Stimulated activated CD8-positive, alpha-beta memory T cell treated with anti-CD3 and anti-CD28 coated beads, Interleukin-12 subunit alpha, Interleukin-12 subunit beta, amount 100 ng/mL, for 24 hours (primary cell): ENCODE measurements around the gene SLC6A17.

ENCODE experiments used
- DNase-seq: peaks from one replicate; pipeline ENCODE4 v3.0.0-alpha.2; 2020; ENCODE audit errors: extremely low read depth

SLC6A17 gene

GRCh38 chr1:110240476-110241210 lies 90.3 kb downstream of the SLC6A17 start:
- no peak for DNase-seq

- no peak for DNase-seq
Observed at GRCh38 chr1:110241516-110241915, 91.2 kb downstream of the SLC6A17 start.

GRCh38 chr1:110242062-110242461 lies 91.8 kb downstream of the SLC6A17 start:
- DNase-seq: no peak

GRCh38 chr1:110242731-110243130 lies 92.4 kb downstream of the SLC6A17 start:
- no peak for DNase-seq

- no peak for DNase-seq
Observed at GRCh38 chr1:110243146-110243545, 92.9 kb downstream of the SLC6A17 start.

- no peak for DNase-seq
Observed at GRCh38 chr1:110243574-110243973, 93.3 kb downstream of the SLC6A17 start.

GRCh38 chr1:110245876-110246620 lies 95.8 kb downstream of the SLC6A17 start:
- no peak for DNase-seq

GRCh38 chr1:110248746-110249145 lies 98.5 kb downstream of the SLC6A17 start:
- DNase-seq: no peak

- DNase-seq: no peak
Observed at GRCh38 chr1:110249256-110249655, 99.0 kb downstream of the SLC6A17 start.

GRCh38 chr1:110250008-110250407 lies 99.7 kb downstream of the SLC6A17 start:
- DNase-seq: no peak

- no peak for DNase-seq
Observed at GRCh38 chr1:110250749-110251148, 100.5 kb downstream of the SLC6A17 start.
